ENCODE measurements around the gene POU5F1. TPM values are rescaled to one million over a fixed set of nuclear protein-coding genes. Genes with fewer than 3 reads are reported as not detected.

Gene POU5F1
- total and polyA plus RNA-seq, 7 donors: 0.22 to 0.89 (median 0.31) TPM; not detected in 1

GRCh38 chr6:31144296-31144969 lies 26.0 kb downstream of the POU5F1 start:
- no peaks in the 10 kb centered on the region for H3K27me3 ChIP-seq (ENCODE audit: insufficient read depth in 3 of 3, low read length in 2 of 3)
- 77 to 84% (median 84%) methylated on average over 18 of the region's 18 CpGs for WGBS, 3 donors
- peaks cover 0 to 55% of the 10 kb centered on the region in 2 donors for H3K36me3 ChIP-seq (ENCODE audit: insufficient read depth in 1 of 2, low read depth in 1 of 2)
- H3K27ac ChIP-seq: no peak overlapping the region
- intact Hi-C loops (cut with DNase I): no loop called here
- H3K4me3 ChIP-seq: no peak overlapping the region
- no peak for TF ChIP-seq CTCF (IDR thresholded peaks at IDR 0.05)
- DNase-seq (peak in 1 of 2 donors; percentile 31), ATAC-seq (no peak)
- no peaks in the 10 kb centered on the region for H3K9me3 ChIP-seq
- no peaks in the 10 kb centered on the region for H3K4me1 ChIP-seq

DNA sequence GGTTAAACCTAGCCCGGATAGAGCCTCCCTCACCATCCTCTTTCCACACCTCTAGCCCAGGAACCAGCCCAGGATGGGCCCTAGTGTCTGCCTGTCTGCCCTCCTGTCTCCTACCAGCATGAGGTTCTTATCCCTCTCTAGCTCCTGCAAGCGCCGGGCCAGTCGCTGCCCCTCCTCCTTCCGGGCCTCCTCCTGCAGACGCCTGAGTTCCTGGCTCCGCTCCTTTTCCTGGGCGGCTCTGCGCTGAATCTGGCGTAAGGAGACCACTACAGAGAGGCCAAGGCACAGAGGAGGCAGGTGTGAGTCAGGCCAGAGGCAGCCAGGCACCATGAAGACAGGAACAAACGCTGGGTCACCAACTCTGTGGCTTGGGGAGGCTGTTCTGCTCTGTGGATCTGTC lies 27.3 kb downstream of the POU5F1 start:
- intact Hi-C loops (cut with DNase I): no loop called here
- no peak overlapping the region for H3K4me3 ChIP-seq
- no peak overlapping the region for H3K27ac ChIP-seq

GRCh38 chr6:31142361-31142761 lies 28.1 kb downstream of the POU5F1 start:
- DNase-seq: peak in 1 of 2 donors; percentile 32
- intact Hi-C loops (cut with DNase I): no loop called here
- 34 to 44% (median 39%) methylated on average over 2 of the region's 2 CpGs for WGBS, 3 donors

More for the DNA sequence above, 27.3 kb downstream of the POU5F1 start:
- ATAC-seq (peak in 3 of 4 donors; percentile 66 to 76 (median 68)), DNase-seq (peak; percentile 57 to 87)
- no peak for TF ChIP-seq CTCF (IDR thresholded peaks at IDR 0.05)
- Histone ChIP-seq H3K36me3 (ENCODE audit: insufficient read depth in 1 of 2, low read depth in 1 of 2) (peaks cover 0 to 51% of the 10 kb centered on the region in 2 donors), H3K27me3 (ENCODE audit: insufficient read depth in 3 of 3, low read length in 2 of 3) (no peaks in the 10 kb centered on the region), H3K9me3 (no peaks in the 10 kb centered on the region), H3K4me1 (no peaks in the 10 kb centered on the region)
- WGBS, 3 donors: 37 to 56% (median 52%) methylated on average over 11 of the region's 11 CpGs

DNA sequence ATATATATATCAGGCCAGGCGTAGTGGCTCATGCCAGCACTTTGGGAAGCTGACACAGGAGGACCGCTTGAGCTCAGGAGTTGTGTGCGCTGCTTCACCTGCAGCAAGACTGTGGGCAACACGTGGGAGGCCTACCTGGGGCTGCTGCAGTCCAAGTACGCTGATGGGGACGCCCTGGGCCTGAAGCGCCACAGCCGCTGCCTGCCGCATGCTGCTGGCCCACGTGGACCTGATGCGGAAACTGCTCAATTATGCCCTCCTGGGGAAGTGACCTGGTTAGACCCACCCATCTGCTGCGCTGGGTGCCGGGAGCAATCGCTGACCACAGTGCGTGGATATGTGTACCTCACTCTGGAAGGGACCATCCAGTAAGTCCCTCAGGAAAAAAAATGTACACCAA lies 29.8 kb downstream of the POU5F1 start:
- intact Hi-C loops (cut with DNase I): no loop called here
- no peaks in the 10 kb centered on the region for H3K9me3 ChIP-seq
- peaks cover 0 to 35% of the 10 kb centered on the region in 2 donors for H3K36me3 ChIP-seq (ENCODE audit: insufficient read depth in 1 of 2, low read depth in 1 of 2)
- no peaks in the 10 kb centered on the region for H3K27me3 ChIP-seq (ENCODE audit: insufficient read depth in 3 of 3, low read length in 2 of 3)
- 83 to 89% (median 83%) methylated on average over 14 to 15 of the region's 15 CpGs for WGBS, 3 donors
- DNase-seq (peak in 1 of 2 donors; percentile 33), ATAC-seq (no peak)
- no peak overlapping the region for H3K4me3 ChIP-seq
- no peaks in the 10 kb centered on the region for H3K4me1 ChIP-seq
- no peak for TF ChIP-seq CTCF (IDR thresholded peaks at IDR 0.05)
- no peak overlapping the region for H3K27ac ChIP-seq

More at GRCh38 chr6:31142361-31142761, 28.1 kb downstream of the POU5F1 start:
- TF ChIP-seq CTCF (IDR thresholded peaks at IDR 0.05): no peak
- no peak overlapping the region for H3K4me3 ChIP-seq
- no peak overlapping the region for H3K27ac ChIP-seq
- H3K9me3 ChIP-seq: no peaks in the 10 kb centered on the region
- H3K27me3 ChIP-seq (ENCODE audit: insufficient read depth in 3 of 3, low read length in 2 of 3): no peaks in the 10 kb centered on the region
- H3K4me1 ChIP-seq: no peaks in the 10 kb centered on the region
- peaks cover 0 to 44% of the 10 kb centered on the region in 2 donors for H3K36me3 ChIP-seq (ENCODE audit: insufficient read depth in 1 of 2, low read depth in 1 of 2)
- ATAC-seq: no peak
